NOMO-1 treated with dmso at 0.1 percent for 144 hours (cell line): Measurements from ENCODE around the gene CDC42EP2.
"Not testable (repeated sequence)": the region's sequence is repeated elsewhere in the genome, so short reads cannot be mapped to it uniquely, and the experiment has no call there.

Experiments
- DNase-seq: peaks from one replicate; lab custom pipeline; 2025; ENCODE audit not compliant: unreplicated experiment; lab: John Stamatoyannopoulos, UW

The CDC42EP2 gene

DNA sequence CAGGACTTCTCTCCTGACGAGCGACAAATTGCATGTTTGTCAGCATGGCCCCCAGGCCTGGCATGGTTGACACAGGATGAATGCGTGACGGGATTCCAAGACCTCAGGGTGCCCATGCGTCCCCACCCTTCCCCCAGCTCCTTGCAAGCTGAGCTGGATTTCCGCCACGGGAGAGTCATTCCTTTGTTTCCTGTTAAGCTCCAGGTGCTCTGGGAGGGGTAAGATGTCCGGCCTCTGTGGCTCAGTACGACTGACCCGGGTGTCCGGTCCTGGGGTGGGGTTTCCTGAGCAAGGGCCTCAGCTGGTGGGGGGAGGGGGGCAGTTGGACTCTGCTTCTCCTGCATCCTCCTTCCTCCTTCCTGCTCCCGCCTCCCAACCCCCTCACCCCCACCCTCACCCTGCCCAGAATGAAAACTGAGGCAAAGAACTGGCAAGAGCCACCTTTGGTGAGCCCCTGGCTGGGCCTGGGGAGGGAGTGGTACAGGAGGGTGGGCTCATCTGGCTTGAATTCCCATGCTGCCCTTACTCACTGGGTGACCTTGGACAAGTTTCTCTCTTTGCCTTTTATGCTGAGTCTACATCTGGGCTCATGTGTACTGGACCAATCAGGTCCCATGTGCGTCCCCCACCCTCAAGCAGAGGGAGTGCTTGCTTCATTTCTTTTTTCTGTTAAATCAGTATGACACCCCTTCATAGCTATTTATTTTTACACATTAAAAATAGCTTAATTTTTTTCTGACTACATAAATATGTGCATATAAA, 2.5 kb downstream of the CDC42EP2 start:
- DNase-seq = no peak

DNA sequence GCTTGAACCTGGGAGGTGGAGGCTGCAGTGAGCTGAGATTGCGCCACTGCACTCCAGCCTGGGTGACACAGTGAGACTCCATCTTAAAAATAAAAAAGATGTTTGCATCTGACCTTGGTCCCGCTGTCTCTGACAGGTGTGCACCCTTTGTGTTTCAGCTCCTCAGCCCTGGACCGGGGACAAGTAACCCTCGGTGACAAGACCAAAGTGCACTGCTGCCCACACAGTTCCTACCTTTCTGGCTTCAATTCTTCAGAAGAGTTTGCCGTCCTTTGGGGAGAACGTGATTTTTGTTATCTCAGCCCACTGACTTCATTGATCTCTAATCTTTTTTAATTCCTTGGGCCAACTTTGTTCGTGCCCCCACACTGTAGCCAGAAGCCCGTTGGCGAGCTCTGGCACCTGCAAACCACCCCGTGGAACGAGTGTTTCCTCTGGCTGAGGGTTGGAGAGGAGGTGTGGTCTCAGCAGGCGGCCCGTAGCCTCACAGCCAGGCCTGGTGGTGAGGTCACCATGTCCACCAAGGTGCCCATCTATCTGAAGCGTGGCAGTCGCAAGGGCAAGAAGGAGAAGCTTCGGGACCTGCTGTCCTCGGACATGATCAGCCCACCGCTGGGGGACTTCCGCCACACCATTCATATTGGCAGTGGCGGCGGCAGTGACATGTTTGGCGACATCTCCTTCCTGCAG, 5.9 kb downstream of the CDC42EP2 start:
- no peak for DNase-seq

DNA sequence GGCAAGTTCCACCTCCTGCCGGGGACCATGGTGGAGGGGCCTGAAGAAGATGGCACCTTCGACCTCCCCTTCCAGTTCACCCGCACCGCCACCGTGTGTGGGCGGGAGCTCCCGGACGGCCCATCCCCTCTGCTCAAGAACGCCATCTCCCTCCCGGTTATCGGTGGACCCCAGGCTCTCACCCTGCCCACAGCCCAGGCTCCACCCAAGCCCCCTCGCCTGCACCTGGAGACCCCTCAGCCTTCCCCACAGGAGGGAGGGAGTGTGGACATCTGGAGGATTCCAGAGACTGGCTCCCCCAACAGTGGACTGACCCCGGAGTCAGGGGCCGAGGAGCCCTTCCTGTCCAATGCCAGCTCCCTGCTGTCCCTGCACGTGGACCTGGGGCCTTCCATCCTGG, 6.4 kb downstream of the CDC42EP2 start:
- no peak for DNase-seq

DNA sequence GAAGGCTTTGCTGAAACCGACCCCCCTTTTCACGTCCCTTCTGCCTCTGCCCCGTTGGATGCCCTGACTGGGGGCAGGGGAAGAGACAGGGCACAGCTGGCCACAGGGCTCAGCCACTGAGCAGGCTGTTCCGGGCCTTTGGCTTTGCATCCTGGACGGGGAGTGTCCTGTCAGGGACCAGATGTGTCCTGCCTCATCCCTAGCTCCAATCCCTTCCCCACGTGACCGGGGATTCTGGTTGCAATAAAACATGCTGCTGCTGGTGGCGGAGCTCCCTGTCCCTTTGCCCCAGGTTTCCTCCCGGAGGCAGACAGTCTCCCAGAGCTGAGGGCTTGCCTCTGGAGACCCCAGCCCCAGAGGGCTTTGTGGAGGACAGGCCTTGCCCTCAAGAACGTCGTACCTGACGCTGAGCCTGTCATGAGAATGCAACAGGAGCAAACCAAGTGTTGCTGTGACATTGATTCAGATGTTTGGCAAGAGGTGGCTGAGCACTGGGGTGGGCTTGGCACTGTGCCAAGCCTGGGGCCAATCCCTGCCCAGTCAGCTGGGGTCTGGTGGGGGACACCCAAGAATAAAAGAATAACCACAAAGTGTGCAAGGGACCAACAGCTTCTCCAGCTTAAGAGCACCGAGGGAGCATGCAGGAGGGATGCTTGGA, 7.3 kb downstream of the CDC42EP2 start:
- no peak for DNase-seq

DNA sequence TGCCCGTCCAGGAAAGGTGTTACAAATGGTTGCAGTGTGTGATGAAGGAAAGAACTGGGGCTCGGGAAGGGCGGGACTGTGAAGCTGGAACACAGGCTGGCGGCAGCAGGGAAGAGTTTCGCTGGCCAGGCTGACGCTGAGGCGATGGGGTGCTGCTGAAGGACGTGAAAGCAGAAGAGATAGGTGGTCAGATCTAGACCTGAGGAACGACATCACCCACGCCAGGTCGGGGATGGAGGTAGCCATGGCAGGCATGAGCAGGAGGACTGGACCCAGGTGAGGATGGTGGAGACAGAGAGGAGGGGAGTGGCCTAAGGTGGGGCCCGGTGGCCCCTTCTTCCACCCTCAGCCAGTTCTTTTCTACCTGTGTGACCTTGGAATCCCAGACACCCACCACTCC, 9.1 kb downstream of the CDC42EP2 start:
- no peak for DNase-seq

DNA sequence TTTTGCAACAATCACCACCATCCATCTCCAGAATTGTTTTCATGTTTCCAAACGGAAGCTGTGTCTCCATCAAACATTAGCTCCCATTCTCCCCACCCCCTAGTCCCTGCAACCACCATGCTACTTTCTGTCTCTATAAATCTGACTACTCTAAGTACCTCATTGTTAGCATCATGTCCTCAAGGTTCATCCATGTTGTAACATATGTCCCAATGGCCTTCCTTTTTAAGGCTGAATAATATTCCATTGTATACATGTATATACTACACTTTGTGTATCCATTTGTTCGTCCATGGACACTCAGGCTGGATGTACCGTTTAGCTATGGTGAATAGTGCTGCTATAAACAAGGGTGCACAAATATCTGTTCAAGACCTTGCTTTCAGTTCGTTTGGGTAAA, 10.8 kb downstream of the CDC42EP2 start:
- DNase-seq = no peak

DNA sequence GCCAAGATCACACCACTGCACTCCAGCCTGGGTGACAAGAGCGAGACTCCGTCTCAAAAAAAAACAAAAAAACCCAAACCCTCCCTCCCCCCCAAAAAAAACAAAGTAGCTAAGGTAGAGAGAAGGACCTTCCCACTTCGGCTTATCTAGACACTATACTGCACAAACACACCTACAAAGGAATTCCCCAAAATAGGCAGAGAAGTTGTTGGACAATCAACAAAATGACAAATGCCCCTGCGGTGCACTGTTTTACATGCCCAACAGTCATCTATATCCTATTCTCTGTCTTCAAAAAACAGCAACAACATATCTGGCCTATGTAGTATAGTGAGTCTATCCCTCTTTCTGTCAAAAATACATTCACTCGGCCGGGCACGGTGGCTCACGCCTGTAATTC, 12.4 kb downstream of the CDC42EP2 start:
- no peak for DNase-seq

DNA sequence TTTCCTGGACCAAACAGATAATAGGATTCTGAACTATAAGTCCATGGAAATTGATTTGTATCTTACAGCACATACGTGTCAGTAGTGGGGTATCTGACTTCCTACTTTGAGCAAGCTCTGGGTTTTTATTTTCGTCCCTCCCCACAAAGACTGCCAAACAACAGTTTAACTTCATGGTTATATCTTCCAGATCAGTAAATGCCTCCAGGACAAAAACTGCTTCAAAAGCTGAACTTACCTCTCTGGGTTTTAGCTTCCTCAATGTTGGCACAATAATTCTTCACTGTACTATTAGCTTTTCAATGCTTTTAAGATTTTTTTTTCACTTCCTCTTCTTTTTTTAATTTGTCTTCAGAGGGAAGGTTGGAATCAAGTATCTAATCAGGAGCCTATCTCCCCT, 14.8 kb downstream of the CDC42EP2 start:
- peak; percentile 57 for DNase-seq

GRCh38 chr11:65329944-65330403, 15.3 kb downstream of the CDC42EP2 start:
- peak; percentile 75 for DNase-seq

GRCh38 chr11:65330544-65330943, 15.9 kb downstream of the CDC42EP2 start:
- no peak for DNase-seq

DNA sequence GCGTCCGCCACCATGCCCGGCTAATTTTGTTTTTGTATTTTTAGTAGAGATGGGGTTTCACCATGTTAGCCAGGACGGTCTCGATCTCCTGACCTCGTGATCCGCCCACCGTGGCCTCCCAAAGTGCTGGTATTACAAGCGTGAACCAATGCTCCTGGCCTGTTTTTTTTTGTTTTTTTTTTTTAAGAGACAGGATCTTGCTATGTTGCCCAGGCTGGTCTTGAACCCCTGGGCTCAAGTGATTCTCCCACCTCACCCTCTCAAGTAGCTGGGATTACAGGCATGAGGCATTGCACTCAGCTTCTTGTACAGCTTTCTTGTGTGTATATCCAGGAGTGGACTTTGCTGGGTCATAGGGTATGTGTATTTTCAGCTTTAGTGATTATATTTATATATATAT, 17.9 kb downstream of the CDC42EP2 start:
- DNase-seq = not testable (repeated sequence)

GRCh38 chr11:65334696-65335295, 20.1 kb downstream of the CDC42EP2 start:
- no peak for DNase-seq

GRCh38 chr11:65338676-65339075, 24.0 kb downstream of the CDC42EP2 start:
- no peak for DNase-seq

GRCh38 chr11:65340226-65340625, 25.6 kb downstream of the CDC42EP2 start:
- no peak for DNase-seq

GRCh38 chr11:65341856-65342255, 27.2 kb downstream of the CDC42EP2 start:
- DNase-seq = no peak

DNA sequence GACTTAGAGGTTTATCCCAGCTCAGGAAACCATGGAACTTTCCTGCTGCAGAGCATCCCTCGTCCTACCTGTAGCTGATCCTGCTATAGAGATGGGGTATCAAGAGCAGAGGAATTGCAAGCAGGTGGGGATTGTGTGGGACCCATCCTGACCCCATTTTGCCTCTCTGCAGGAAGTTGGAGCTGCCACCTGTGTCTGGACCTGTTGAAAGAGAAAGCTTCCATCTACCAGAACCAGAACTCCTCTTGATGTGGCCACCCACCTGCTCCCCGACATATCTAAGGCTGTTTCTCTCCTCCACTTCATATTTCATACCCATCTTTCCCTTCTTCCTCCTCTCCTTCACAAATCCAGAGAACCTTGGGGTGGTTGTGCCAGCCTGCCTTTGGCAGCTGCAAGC, 36.8 kb downstream of the CDC42EP2 start:
- DNase-seq = no peak

DNA sequence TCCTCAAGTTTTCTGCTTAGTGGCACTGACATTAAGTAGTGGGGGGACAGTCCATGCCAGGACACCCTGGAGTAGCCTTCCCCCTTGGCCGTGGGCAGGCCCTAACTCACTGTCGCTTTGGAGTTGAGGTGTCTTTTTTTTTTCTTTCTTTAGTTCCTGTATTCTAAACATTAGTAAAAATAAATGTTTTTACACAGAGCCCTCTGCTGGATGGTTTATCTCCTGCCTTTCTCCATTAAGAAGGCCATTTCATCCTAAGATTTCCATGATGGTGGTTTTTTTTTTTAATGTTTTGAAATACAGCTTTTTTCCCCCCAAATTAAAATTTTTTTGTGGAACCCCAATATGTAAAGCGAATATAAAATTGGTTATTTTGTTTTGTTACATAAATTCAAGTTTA, 38.1 kb downstream of the CDC42EP2 start:
- DNase-seq = no peak

GRCh38 chr11:65353376-65353775, 38.7 kb downstream of the CDC42EP2 start:
- DNase-seq = no peak

DNA sequence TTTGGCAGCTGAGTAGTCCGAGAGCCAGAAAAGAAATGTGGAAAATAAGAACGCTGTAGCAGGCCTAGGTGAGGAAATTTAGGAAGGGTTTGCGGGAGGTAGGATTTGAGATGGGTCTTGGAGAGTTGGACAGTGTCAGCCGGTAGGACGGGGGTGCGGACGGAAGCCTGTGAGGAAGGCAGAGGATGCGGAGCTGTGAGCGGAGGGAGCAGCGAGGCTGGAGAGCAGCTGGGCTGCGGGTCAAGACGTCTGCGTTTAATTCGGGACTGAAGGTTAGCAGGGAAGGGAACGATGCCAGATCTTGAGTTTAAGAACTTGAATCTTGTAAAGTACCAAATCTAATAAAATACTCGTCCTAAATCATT, 39.2 kb downstream of the CDC42EP2 start:
- no peak for DNase-seq

DNA sequence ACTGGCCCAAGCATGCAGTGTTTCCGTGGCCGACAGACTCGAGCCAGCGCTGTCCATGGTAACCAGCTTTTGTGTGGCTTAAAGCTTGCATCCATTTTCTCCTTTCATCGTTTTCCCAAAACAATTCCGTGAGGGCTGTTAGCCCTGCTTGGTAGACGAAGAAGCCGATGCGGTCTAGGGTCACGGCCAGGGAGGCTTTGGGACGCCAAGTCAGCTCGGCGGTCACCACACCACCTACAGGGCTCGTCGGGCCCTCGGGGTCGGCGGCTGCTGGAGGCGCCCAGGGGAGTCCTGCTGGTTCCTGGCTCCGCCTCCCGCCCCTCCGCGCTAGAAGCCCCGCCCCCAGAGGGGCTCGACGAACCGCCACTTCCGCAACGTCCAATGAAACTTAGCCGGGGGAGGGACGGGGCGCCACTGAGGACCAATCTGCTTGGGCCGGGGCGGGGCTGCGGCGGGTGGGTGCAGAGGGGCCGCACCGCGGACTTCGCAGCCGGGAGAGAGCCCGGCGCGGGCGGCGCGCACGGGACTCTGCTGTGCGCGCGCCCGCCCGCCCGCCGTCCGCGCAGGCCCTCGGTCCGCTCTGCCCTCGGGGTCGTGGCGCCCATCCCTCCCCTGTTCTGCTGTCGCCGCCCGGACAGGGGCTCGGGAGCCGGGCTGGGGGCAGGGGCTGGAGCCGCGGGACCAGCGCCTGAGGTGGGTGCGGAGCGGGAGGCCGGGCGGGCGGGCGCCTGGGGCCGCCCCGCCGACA, 39.8 kb downstream of the CDC42EP2 start, which contains the start of gene TIGD3:
Gene TIGD3, plus strand, starts transcription at position 487 of the 748 bp plus-strand sequence. CDS start 1,058 bp downstream, outside the sequence.
- peak; percentile 88 for DNase-seq
